T-helper 17 cell (primary cell): Measurements from ENCODE around the gene CDK10. TPM values are rescaled to one million over a fixed set of nuclear protein-coding genes. Genes with fewer than 3 reads are reported as not detected.

Source experiments
- ATAC-seq: fragments of 150-1000 bp; cut with Tn5 transposase; 2 replicates; pipeline ENCODE4 v1.10.0; 2021; ENCODE audit warnings: mild to moderate bottlenecking, moderate library complexity
- DNase-seq, 3 donors: peaks; one replicate each; pipeline versions ENCODE4 v3.0.0 to v3.0.0-alpha.2; 2020 to 2021
- H3K9me3 ChIP-seq: one replicate; pipeline ENCODE4 v1.7.0; 2013; ENCODE audit warnings: low read length, mild to moderate bottlenecking; ENCODE audit not compliant: control insufficient read depth, poor library complexity, severe bottlenecking
- H3K27ac Mint-ChIP-seq: one replicate; pipeline ENCODE4 v1.8.0; 2022; ENCODE audit warnings: mild to moderate bottlenecking, moderate library complexity, mixed read lengths
- H3K27me3 Mint-ChIP-seq: one replicate; pipeline ENCODE4 v1.8.0; 2022; ENCODE audit warnings: mixed read lengths
- H3K36me3 Mint-ChIP-seq: one replicate; pipeline ENCODE4 v1.8.0; 2022; ENCODE audit warnings: low read depth, mixed read lengths
- H3K4me1 Mint-ChIP-seq: one replicate; pipeline ENCODE4 v1.8.0; 2022; ENCODE audit warnings: mild to moderate bottlenecking, mixed read lengths
- H3K4me3 Mint-ChIP-seq: one replicate; pipeline ENCODE4 v1.8.0; 2022; ENCODE audit warnings: mild to moderate bottlenecking, moderate library complexity, mixed read lengths
- total RNA-seq, 4 donors: library from RNA in 2 of 4; stranded (reverse) in 2 of 4; gene quantifications; one replicate each; pipeline ENCODE4 v1.2.3 and lab custom pipeline; 2022 to 2026

The CDK10 gene
- total RNA-seq, 2 donors from 2014 or later: 83.0 to 86.0 TPM

DNA sequence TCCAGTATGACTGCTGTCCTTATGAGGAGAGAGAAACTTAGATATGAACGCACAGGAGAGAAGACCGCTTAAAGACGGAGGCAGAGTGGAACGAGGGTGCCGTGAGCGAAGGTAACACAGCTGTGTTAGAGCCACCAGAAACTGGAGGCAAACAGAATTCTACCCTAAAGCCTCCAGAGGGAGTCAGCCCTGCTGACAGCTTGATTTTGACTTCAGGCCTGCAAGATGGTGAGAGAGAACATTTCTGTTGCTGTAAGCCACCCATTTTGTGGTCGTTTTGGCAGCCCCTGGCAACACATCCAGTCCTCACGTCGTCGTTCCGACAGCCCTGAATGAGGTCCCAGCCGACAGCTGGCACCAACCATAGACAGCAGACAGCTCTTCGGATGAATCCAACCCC, 17.8 kb downstream of the CDK10 start:
- Mint-ChIP-seq H3K27ac (no peak overlapping the region), H3K36me3 (no peaks in the 10 kb centered on the region), H3K27me3 (no peaks in the 10 kb centered on the region), H3K4me3 (no peak overlapping the region), H3K4me1 (peaks cover 15% of the 10 kb centered on the region)
- ATAC-seq: no peak
- no peak for DNase-seq
- H3K9me3 ChIP-seq: no peaks in the 10 kb centered on the region

DNA sequence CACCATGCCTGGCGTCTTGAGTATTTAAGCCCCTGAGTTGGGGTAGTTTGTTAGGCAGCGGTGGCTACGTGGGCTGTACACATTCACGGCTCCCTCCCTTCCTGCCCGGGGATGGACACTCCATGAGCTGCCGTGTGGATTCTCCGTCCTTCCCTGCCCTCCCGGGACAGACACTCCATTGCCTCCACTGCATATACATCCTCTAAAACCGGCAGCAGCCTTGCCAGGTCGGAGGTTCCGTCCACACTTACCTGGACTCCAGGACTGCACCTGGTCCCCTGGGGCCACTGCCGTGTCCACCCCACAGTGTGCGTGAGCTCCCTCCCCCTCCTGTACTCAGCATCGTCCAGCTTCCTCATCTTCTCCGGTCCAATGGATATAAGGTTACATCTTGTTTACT, 18.5 kb downstream of the CDK10 start:
- DNase-seq: no peak
- Mint-ChIP-seq H3K27me3 (no peaks in the 10 kb centered on the region), H3K36me3 (no peaks in the 10 kb centered on the region), H3K4me1 (peaks cover 13% of the 10 kb centered on the region), H3K27ac (no peak overlapping the region), H3K4me3 (no peak overlapping the region)
- H3K9me3 ChIP-seq: no peaks in the 10 kb centered on the region
- ATAC-seq: no peak

DNA sequence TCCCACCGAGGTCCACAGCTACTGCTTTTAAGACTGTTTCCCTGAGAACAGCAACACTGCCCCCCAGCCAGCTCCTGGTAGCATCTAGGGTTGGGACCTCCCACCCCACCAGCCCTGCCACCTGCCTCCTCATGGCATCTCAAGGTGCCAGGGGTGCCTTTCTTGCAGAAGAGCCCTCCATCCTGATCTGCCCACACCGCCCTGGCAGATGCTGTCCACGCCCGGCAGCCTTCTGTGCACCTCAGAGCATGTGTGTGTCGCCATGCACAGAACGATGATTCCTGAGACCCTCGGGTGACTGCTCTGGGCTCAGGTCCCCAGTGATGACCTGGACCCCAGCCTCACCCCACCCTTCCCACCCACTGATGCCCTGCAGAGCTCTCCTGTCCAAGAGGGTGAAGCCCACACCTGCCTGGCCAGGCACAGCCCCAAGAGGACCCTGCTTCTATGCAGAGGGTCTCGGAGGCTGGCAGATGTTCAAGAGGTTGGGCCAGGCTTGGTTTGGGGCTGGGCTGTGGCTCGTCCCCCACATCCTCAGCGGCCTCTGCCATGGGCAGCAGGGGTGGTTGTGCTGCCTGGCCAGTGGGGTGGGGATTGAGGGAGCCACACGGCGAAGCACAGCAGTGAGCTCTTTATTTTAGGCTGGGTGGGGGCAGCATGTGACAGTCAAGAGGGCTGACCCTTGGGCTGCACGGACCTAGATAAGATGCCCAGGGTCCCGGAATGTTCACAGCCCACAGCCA, 20.2 kb downstream of the CDK10 start:
- H3K9me3 ChIP-seq: no peaks in the 10 kb centered on the region
- Mint-ChIP-seq H3K27me3 (no peaks in the 10 kb centered on the region), H3K36me3 (no peaks in the 10 kb centered on the region), H3K4me3 (no peak overlapping the region), H3K4me1 (peaks cover 8% of the 10 kb centered on the region), H3K27ac (no peak overlapping the region)
- DNase-seq: no peak
- ATAC-seq: no peak

DNA sequence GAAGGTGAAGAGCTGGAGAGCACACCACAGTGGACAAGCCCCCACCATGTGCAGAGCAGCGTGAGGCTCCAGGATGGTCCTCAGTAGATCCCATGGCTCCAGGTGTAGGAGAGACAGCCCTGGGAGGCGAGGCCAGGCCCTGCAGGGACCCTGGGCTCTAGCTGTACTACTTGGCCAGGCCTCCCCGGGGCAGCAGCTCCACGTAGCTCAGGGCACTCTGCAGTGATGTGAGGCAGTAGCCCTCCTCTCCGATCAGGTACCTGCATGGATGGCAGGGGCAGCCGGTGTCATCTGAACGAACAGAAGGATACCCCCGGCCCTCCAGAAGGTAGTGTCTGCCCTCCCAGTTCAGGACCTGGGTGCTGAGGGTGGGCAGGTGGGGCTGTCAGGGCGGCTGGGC, 21.2 kb downstream of the CDK10 start:
- no peak overlapping the region for H3K27ac Mint-ChIP-seq
- H3K36me3 Mint-ChIP-seq: no peaks in the 10 kb centered on the region
- no peak overlapping the region for H3K4me3 Mint-ChIP-seq
- H3K4me1 Mint-ChIP-seq: peaks cover 5% of the 10 kb centered on the region
- DNase-seq (no peak), ATAC-seq (no peak)
- H3K9me3 ChIP-seq: no peaks in the 10 kb centered on the region
- H3K27me3 Mint-ChIP-seq: no peaks in the 10 kb centered on the region

DNA sequence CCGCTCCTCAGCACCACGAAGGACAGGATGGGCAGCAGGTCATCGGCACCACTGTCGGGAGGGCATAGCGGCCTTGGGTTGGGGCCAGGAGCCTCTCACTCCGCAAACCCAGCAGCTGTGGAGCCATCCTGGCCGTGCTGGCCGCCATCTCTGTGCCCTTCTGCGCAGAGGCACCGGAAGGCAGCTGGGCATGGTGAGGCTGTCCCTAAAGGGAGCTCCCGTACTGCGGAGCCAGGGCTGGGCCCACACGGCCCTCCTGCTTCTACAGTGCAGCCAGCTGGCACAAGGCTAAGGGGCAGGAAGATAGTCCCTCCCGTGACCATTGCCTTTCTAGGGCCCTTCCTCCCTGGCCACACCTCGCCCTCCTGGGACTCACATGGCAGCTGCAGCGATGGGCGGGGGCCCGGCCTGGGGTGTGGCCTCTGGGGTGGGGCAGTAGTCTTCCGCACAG, 22.0 kb downstream of the CDK10 start:
- H3K4me3 Mint-ChIP-seq: no peak overlapping the region
- ATAC-seq (no peak), DNase-seq (no peak)
- H3K27me3 Mint-ChIP-seq: no peaks in the 10 kb centered on the region
- H3K4me1 Mint-ChIP-seq: peaks cover 5% of the 10 kb centered on the region
- no peak overlapping the region for H3K27ac Mint-ChIP-seq
- no peaks in the 10 kb centered on the region for H3K9me3 ChIP-seq
- no peaks in the 10 kb centered on the region for H3K36me3 Mint-ChIP-seq

DNA sequence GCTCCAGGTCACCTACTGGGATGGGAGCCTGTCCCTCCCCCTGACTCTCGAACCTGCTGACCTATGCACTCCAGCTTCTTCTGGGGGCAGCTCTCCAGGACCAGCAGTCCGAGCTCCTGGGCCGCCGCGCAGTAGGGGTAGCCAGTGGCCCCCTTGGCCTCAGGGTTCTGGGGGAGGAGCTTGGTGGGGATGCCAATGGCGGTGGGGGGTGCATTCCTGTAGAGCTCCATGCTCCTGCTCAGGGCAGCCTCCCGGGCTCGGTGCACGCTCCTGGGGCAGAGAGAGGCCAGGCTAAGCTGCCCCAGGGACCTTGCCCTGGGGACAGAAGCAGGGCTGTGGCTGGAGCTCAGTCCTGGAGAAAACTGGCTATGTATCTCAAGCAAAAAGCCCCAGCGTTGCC, 22.7 kb downstream of the CDK10 start:
- Mint-ChIP-seq H3K27ac (no peak overlapping the region), H3K4me3 (no peak overlapping the region), H3K27me3 (no peaks in the 10 kb centered on the region), H3K36me3 (no peaks in the 10 kb centered on the region), H3K4me1 (peaks cover 5% of the 10 kb centered on the region)
- ATAC-seq: no peak
- no peaks in the 10 kb centered on the region for H3K9me3 ChIP-seq
- no peak for DNase-seq

DNA sequence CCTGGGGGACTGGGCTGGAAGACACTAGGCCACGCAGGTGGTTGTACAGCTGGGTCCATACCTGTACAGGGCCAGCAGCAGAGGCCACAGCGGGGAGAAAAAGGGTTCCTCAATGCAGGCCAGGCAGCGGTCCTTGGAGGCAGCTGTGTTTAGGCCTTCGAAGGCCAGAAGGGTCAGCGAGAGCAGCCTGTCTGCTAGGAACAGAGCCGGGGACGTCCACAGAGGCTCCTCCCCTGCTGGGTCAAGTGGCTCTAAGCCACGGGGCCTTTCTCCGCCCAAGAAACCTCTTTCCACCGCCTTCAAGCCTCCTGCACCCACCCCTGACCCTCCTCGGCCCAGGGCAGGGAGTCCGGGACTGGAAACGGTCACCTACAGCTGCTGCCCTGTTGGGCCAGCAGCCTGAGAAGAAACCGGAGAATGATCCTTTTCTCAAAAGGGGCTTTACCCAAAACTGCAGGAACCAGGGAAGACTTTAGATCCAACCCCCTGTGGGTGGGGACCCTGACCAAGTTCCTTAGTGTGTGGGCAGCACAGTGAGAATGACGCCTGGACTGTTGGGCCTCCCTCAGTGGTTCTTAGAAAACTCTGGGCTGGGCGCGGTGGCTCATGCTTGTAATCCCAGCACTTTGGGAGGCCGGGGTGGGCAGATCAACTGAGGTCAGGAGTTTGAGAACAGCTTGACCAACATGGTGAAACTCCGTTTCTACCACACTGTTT, 23.4 kb downstream of the CDK10 start:
- Mint-ChIP-seq H3K27me3 (no peaks in the 10 kb centered on the region), H3K4me1 (peaks cover 6% of the 10 kb centered on the region), H3K36me3 (no peaks in the 10 kb centered on the region), H3K27ac (no peak overlapping the region), H3K4me3 (no peak overlapping the region)
- DNase-seq (no peak), ATAC-seq (no peak)
- H3K9me3 ChIP-seq: no peaks in the 10 kb centered on the region

DNA sequence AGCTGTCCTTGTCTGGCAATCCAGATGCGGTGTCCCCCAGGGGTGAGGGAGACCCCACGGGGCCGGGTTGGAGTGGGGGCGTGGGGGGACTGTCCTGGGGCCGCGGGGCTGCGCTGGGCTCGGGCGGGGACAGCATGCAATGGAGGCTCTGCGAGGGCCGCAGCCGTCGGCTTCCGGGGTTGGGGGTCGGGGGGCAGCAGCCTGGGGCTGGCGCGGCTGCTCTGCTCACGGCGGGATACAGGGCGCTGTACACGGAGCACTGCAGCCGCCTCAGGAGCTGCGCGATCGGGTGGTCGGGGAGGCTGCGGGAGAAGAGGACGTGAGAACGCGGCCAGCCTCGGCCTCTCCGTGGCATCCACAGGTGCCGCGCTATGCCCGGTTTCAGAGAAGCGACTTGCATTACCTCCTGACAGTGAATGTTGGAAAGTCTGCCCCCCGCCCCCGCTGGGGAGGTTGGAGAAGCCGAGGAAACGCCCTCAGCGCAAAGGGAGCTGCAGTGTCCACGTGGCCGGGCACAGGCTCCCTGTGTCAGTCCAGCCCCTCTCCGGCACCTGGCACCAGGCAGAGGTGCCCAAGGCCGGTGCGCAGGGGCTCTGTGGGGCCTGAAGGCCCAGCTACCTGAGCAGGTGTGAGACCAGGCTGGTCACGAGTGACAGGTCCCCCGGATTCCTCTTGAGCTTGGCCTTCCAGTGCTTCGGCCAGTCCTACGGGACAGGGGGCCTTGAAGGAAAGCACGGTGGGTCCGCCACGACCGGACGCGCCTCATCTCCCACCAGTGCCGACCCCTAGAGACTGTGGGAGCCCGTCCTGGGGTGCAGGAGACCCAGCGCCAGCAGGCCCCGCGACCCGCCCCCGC, 24.4 kb downstream of the CDK10 start:
- no peak overlapping the region for H3K27ac Mint-ChIP-seq
- H3K4me3 Mint-ChIP-seq: no peak overlapping the region
- DNase-seq (no peak), ATAC-seq (no peak)
- peaks cover 5% of the 10 kb centered on the region for H3K4me1 Mint-ChIP-seq
- no peaks in the 10 kb centered on the region for H3K27me3 Mint-ChIP-seq
- H3K36me3 Mint-ChIP-seq: no peaks in the 10 kb centered on the region
- no peaks in the 10 kb centered on the region for H3K9me3 ChIP-seq

DNA sequence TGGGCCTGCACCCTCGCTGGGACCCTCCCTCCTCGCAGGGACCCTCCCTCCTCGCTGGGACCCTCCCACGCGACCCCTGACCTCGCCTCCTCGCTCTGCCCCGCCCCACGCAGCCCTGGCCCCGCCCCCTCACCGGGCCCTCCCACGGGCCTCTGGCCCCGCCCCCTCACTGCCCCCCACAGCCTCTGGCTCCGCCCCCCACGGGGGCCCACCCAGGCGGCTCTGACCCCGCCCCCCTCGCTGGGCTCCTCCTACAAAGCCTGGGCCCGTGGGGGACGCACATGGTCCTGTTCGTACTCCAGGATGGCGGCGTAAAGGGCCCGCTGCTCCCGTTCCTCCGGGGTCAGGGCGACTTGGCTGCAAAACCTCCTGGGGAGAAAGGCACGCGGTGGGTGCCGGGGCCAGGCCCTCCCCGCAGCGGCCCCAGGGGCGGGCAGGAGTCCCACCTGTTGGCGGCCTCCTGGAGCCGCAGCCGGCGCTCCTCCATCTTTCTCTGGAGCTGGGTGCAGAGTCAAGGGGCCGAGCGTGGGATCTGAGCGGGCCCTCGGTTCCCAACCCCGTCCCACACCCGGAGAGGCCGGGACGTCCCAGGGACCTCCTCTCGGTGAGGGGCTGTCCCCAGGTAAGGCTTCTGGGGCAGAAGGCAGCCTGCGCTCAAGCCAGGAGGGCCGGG, 25.2 kb downstream of the CDK10 start:
- Mint-ChIP-seq H3K27me3 (no peaks in the 10 kb centered on the region), H3K27ac (no peak overlapping the region), H3K36me3 (no peaks in the 10 kb centered on the region), H3K4me1 (peaks cover 2% of the 10 kb centered on the region), H3K4me3 (peak overlapping the region; percentile 73)
- DNase-seq (peak; percentile 54 to 64 (median 59)), ATAC-seq (peak; percentile 92)
- no peaks in the 10 kb centered on the region for H3K9me3 ChIP-seq

DNA sequence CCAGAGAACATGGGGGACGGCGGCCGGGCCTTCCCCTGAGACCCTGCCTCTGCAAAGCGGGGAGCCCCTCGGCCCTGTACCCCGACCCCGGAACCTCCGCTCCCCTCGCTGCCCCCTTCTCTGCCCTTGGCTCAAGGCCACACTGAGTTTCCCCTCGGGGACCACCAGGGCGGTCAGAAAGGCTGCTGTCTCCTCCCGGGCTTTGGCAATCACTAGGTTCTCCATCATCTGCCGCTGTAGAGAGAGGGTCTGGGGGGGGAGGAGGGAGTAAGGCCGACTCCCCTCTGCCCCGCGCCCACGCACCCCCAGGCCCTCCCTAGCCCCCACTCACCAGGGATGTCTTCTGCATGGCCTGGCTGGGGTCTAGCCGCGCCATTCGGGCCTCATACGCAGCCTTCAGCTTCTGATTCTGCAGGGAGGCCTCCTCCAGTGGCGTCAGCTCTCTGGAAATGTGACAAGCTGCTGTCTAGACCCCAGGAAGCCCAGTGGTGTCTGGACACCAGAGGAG, 25.8 kb downstream of the CDK10 start:
- H3K9me3 ChIP-seq: no peaks in the 10 kb centered on the region
- H3K4me1 Mint-ChIP-seq: peaks cover 2% of the 10 kb centered on the region
- H3K27me3 Mint-ChIP-seq: no peaks in the 10 kb centered on the region
- DNase-seq: no peak
- ATAC-seq: no peak
- no peaks in the 10 kb centered on the region for H3K36me3 Mint-ChIP-seq
- peak overlapping the region; percentile 73 for H3K4me3 Mint-ChIP-seq
- H3K27ac Mint-ChIP-seq: no peak overlapping the region

DNA sequence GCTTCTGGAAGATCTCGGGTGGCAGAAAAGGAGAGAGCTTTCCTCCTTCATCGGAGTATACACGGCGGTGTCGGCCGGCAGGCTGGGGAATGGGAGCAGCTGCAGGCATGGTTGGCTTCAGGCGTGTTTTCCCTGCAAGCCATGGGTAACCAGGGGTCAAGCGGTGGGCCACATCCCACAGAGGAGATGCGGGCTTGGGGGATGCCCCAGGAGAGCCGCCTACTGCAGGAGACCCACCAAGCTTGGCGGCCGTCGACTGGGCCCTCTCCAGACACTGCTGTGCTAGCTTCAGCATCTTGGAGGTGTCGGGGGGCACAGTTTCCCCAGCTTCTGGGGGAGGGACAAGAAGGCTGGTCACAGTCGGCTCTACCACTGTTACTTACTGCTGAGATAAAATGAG, 30.0 kb downstream of the CDK10 start:
- no peaks in the 10 kb centered on the region for H3K36me3 Mint-ChIP-seq
- H3K27me3 Mint-ChIP-seq: no peaks in the 10 kb centered on the region
- H3K9me3 ChIP-seq: no peaks in the 10 kb centered on the region
- ATAC-seq (no peak), DNase-seq (no peak)
- no peak overlapping the region for H3K4me3 Mint-ChIP-seq
- peaks cover 7% of the 10 kb centered on the region for H3K4me1 Mint-ChIP-seq
- H3K27ac Mint-ChIP-seq: no peak overlapping the region

DNA sequence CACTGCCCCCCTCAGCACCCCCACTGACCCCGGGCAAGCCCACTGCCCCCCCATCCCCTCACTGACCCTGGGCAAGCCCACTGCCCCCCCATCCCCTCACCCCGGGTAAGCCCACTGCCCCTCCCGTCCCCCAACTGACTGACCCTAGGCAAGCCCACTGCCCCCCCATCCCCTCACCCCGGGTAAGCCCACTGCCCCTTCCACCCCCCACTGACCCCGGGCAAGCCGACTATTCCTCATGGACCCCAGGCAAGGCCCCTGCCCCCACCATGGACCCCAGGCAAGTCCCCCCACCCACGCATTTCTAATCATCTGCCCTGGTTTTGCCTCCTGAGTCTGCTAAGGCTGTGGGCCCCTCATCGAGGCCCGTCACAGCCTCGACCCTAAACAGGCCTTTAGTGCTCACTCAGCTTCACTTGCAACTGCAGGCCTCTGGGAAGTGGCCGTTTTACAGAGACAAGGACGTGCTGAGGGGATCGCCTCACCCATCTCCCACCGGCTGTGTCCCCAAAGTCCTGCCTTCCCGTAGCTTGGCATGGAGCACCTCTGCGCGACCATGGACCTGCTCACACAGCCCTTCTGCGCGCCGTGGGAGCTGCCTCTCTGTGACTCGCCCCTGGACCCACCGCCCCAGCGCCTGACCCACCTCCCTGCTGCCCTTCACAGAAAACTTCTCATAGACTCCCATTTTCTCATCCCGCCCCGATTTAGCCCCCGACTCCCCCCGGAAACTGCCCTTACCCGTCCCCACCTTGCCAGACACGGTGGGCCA, 30.6 kb downstream of the CDK10 start:
- Mint-ChIP-seq H3K27me3 (no peaks in the 10 kb centered on the region), H3K36me3 (no peaks in the 10 kb centered on the region), H3K4me1 (peaks cover 7% of the 10 kb centered on the region), H3K4me3 (no peak overlapping the region), H3K27ac (no peak overlapping the region)
- DNase-seq (no peak), ATAC-seq (no peak)
- H3K9me3 ChIP-seq: no peaks in the 10 kb centered on the region
